HL-60 (cell line): Measurements from ENCODE around the gene KCNH5.

ENCODE experiments used
- CTCF ChIP-seq: IDR thresholded peaks from one replicate; pipeline ENCODE4 v1.5.1; 2011; ENCODE audit warnings: low read length, control low read depth, inconsistent platforms; ENCODE audit not compliant: insufficient read depth
- REST ChIP-seq: IDR thresholded peaks from 2 replicates; pipeline ENCODE4 v1.6.1; 2012; ENCODE audit warnings: low read depth; ENCODE audit not compliant: insufficient replicate concordance

- no peak for TF ChIP-seq CTCF
- TF ChIP-seq REST: no peak
Observed at GRCh38 chr14:62654641-62655040, 390.6 kb downstream of the KCNH5 start.
